Lung (tissue), 12 donors: ENCODE results near the gene GSE1. TPM values are rescaled to one million over a fixed set of nuclear protein-coding genes. Genes with fewer than 3 reads are reported as not detected.

Experiments
- ATAC-seq: fragments of 200-7000 bp; cut with Tn5 transposase; one replicate; pipeline ENCODE4 v1.9.1; 2020; ENCODE audit warnings: moderate number of reproducible peaks; ENCODE audit not compliant: insufficient read depth, low FRiP score
- DNase-seq, 3 donors: peaks; one replicate each; pipeline ENCODE4 v3.0.0-alpha.2; 2013 to 2017
- H3K27ac ChIP-seq, 2 donors: one replicate each; pipeline ENCODE4 v1.5.1; 2013; ENCODE audit warnings: mild to moderate bottlenecking in 2 of 2, moderate library complexity in 2 of 2, control low read depth in 1 of 2, inconsistent platforms in 1 of 2, low read depth in 1 of 2, low read length in 1 of 2
- H3K27me3 ChIP-seq, 3 donors: one replicate each; pipeline ENCODE4 v1.5.1; 2013; ENCODE audit warnings: low read length in 2 of 3; ENCODE audit not compliant: control insufficient read depth in 3 of 3, insufficient read depth in 3 of 3
- H3K36me3 ChIP-seq, 4 donors: one replicate each; pipeline ENCODE4 v1.5.1; 2013; ENCODE audit warnings: low read length in 4 of 4, mild to moderate bottlenecking in 1 of 4, moderate library complexity in 1 of 4; ENCODE audit not compliant: control insufficient read depth in 4 of 4, insufficient read depth in 4 of 4
- H3K4me1 ChIP-seq, 5 donors: one replicate each; pipeline ENCODE4 v1.5.1; 2013; ENCODE audit warnings: low read length in 5 of 5, mild to moderate bottlenecking in 2 of 5, moderate library complexity in 1 of 5; ENCODE audit not compliant: control insufficient read depth in 5 of 5, insufficient read depth in 5 of 5
- H3K4me3 ChIP-seq: one replicate; pipeline ENCODE4 v1.5.1; 2013; ENCODE audit warnings: mild to moderate bottlenecking, control low read depth, moderate library complexity
- H3K9ac ChIP-seq, 2 donors: one replicate each; pipeline ENCODE4 v1.5.1; 2013; ENCODE audit warnings: low read length in 2 of 2, control low read depth in 1 of 2; ENCODE audit not compliant: insufficient read depth in 1 of 2
- H3K9me3 ChIP-seq, 4 donors: one replicate each; pipeline ENCODE4 v1.5.1; 2013; ENCODE audit warnings: low read length in 3 of 4, mild to moderate bottlenecking in 1 of 4, moderate library complexity in 1 of 4; ENCODE audit not compliant: control insufficient read depth in 4 of 4, insufficient read depth in 3 of 4
- CTCF ChIP-seq: IDR thresholded peaks from 2 replicates; pipeline ENCODE4 v1.5.1; 2012; ENCODE audit warnings: mild to moderate bottlenecking; ENCODE audit errors: control extremely low read depth, extremely low read depth
- WGBS, 2 donors: extraction: QIAGEN DNeasy Blood & Tissue Kit; methylation state at CpG; one replicate each; pipeline ENCODE4 v1.1.7; 2013; 5-methylcytosine and 5-hydroxymethylcytosine counted together
- polyA plus RNA-seq, 2 donors: library from polyadenylated mRNA; stranded (reverse); fragments of 200-250 nt; gene quantifications; one replicate each; pipeline ENCODE4 v1.2.1, GENCODE V29; 2013
- total RNA-seq, 2 donors: library from RNA; depleted of rRNA in 1 of 2; stranded (reverse); fragments of >200 nt in 1 of 2; gene quantifications; one replicate each; pipeline ENCODE4 v1.2.1, GENCODE V29; 2014 to 2021
- donor health status: control.
- donor health status: control.
- donor health status: Bipolar disorder and iron deficiency.
- donor health status: healthy.
- donor health status: DM: yes; HTN: yes; CAD: no.

Gene GSE1
- total and polyA plus RNA-seq, 4 donors = 21.3 to 122 (median 74.7) TPM

GRCh38 chr16:85652431-85653221 lies 39.5 kb downstream of the GSE1 start:
- no peaks in the 10 kb centered on the region for H3K27me3 ChIP-seq
- peak overlapping the region in 1 of 2 donors; percentile 50 for H3K27ac ChIP-seq
- DNase-seq = peak; percentile 78 to 85 (median 80)
- peaks cover 0 to 2% (median 0%) of the 10 kb centered on the region in 4 donors for H3K9me3 ChIP-seq
- ATAC-seq = no peak
- WGBS, 2 donors = 64 to 69% methylated on average over 33 to 35 of the region's 35 CpGs
- H3K36me3 ChIP-seq = peaks cover 5 to 64% (median 30%) of the 10 kb centered on the region in 4 donors
- H3K9ac ChIP-seq = no peak overlapping the region
- H3K4me1 ChIP-seq = peaks cover 0 to 15% (median 8%) of the 10 kb centered on the region in 5 donors
- H3K4me3 ChIP-seq = no peak overlapping the region
- no peak for TF ChIP-seq CTCF

GRCh38 chr16:85653290-85653891 lies 40.3 kb downstream of the GSE1 start:
- Histone ChIP-seq H3K4me1 (peaks cover 0 to 15% (median 8%) of the 10 kb centered on the region in 5 donors), H3K9me3 (peaks cover 0 to 2% (median 0%) of the 10 kb centered on the region in 4 donors), H3K27me3 (no peaks in the 10 kb centered on the region), H3K9ac (no peak overlapping the region), H3K4me3 (no peak overlapping the region), H3K36me3 (peaks cover 8 to 67% (median 34%) of the 10 kb centered on the region in 4 donors), H3K27ac (peak overlapping the region in 1 of 2 donors; percentile 69)
- 82 to 83% methylated on average over 20 to 21 of the region's 21 CpGs for WGBS, 2 donors
- no peak for DNase-seq
- no peak for ATAC-seq
- TF ChIP-seq CTCF = no peak

GRCh38 chr16:85654251-85655095 lies 41.4 kb downstream of the GSE1 start:
- DNase-seq (no peak), ATAC-seq (no peak)
- H3K36me3 ChIP-seq = peaks cover 11 to 69% (median 40%) of the 10 kb centered on the region in 4 donors
- H3K4me3 ChIP-seq = no peak overlapping the region
- no peaks in the 10 kb centered on the region for H3K27me3 ChIP-seq
- peaks cover 0 to 15% (median 8%) of the 10 kb centered on the region in 5 donors for H3K4me1 ChIP-seq
- TF ChIP-seq CTCF = no peak
- H3K27ac ChIP-seq = peak overlapping the region in 1 of 2 donors; percentile 11
- H3K9ac ChIP-seq = no peak overlapping the region
- peaks cover 0 to 2% (median 0%) of the 10 kb centered on the region in 4 donors for H3K9me3 ChIP-seq
- WGBS, 2 donors = 96 to 97% methylated on average over 41 of the region's 41 CpGs
